GM18519 (cell line): ENCODE results near the gene RPS6KB2.

Experiments used
- ATAC-seq: cut with Tn5 transposase; IDR thresholded peaks from one replicate; pipeline ENCODE4 v1.9.1; 2021; ENCODE audit warnings: mild to moderate bottlenecking, moderate library complexity; ENCODE audit not compliant: unreplicated experiment, low FRiP score

Gene RPS6KB2

DNA sequence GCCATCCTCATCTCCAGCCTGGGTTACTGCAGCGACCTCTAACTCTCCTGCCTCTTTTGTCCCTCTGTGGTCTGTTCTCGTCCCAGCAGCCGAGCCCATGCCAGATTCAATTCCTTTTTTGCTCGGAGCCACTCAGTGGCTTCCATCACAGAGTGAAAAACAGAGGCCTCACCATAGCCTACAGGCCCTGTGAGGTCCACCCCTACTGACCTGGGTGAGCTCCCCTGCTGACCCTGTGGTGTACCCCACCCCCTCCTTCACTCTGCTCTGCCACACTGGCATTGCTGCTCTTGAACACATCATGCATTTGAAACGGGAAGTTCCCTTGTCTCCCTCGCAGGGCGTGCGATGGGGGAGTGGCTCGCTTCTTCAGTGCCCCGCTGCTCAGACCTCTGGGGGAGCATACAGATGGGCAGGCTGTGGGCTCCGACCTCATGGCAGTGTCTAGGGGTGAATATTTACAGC lies 56.6 kb downstream of the RPS6KB2 start:
- ATAC-seq = no peak
